Ishikawa (cell line): ENCODE measurements around the gene NFATC1.

Experiments used
- CEBPB ChIP-seq: IDR thresholded peaks from 2 replicates; pipeline ENCODE4 v1.6.1; 2012
- CREB1 ChIP-seq: IDR thresholded peaks from 2 replicates; pipeline ENCODE4 v1.6.1; 2012; ENCODE audit warnings: low read depth
- EGR1 ChIP-seq: IDR thresholded peaks from 2 replicates; pipeline ENCODE4 v1.6.1; 2012
- EP300 ChIP-seq: IDR thresholded peaks from 2 replicates; pipeline ENCODE4 v1.6.1; 2012; ENCODE audit warnings: borderline replicate concordance
- FOXM1 ChIP-seq: IDR thresholded peaks from 2 replicates; pipeline ENCODE4 v1.6.1; 2012; ENCODE audit warnings: low read depth, borderline replicate concordance
- MAX ChIP-seq: IDR thresholded peaks from 2 replicates; pipeline ENCODE4 v1.6.1; 2012
- NFIC ChIP-seq: IDR thresholded peaks from 2 replicates; pipeline ENCODE4 v1.6.1; 2012
- RAD21 ChIP-seq: IDR thresholded peaks from 2 replicates; pipeline ENCODE4 v1.6.1; 2012; ENCODE audit warnings: low read depth
- REST ChIP-seq: IDR thresholded peaks from 2 replicates; pipeline ENCODE4 v1.6.1; 2012; ENCODE audit warnings: low read depth, mild to moderate bottlenecking
- TAF1 ChIP-seq: IDR thresholded peaks from 2 replicates; pipeline ENCODE4 v1.6.1; 2012; ENCODE audit warnings: low read depth, mild to moderate bottlenecking
- TCF12 ChIP-seq: IDR thresholded peaks from 2 replicates; pipeline ENCODE4 v1.6.1; 2012; ENCODE audit warnings: low read depth
- TEAD4 ChIP-seq: IDR thresholded peaks from 2 replicates; pipeline ENCODE4 v1.6.1; 2012
- USF1 ChIP-seq: IDR thresholded peaks from 2 replicates; pipeline ENCODE4 v1.6.1; 2012
- YY1 ChIP-seq: IDR thresholded peaks from 2 replicates; pipeline ENCODE4 v1.6.1; 2012; ENCODE audit warnings: low read depth
- ZBTB7A ChIP-seq: IDR thresholded peaks from 2 replicates; pipeline ENCODE4 v1.6.1; 2012; ENCODE audit warnings: low read depth

Gene NFATC1

DNA sequence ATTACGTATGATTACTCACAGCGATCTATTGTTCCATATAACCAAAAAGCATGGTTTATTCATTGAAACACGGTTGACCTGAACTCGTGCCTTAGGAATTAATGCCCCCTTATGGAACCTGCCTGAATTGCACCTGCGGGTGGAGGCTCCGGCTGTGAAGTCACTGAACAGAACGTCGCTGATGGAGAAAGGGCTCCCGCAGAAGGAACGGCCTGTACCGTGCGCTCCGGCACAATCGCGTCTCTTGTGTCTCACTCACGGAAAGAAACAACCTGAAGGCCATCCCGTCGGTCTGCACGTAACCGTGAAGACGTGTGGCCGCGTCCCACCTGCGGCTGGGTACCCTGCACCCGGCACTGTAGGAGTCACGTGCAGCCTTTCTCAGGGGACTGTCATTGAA, 133.1 kb downstream of the NFATC1 start:
- peak; percentile 99 for TF ChIP-seq RAD21
- TF ChIP-seq TCF12: no peak

- TF ChIP-seq MAX (no peak), EP300 (no peak), USF1 (no peak), ZBTB7A (no peak), CREB1 (no peak), CEBPB (no peak), FOXM1 (no peak), TAF1 (no peak), REST (no peak), EGR1 (no peak), NFIC (no peak), YY1 (no peak), TCF12 (no peak), TEAD4 (no peak), RAD21 (no peak)
These were observed 133.6 kb downstream of the NFATC1 start for GRCh38 chr18:79529296-79529695.

DNA sequence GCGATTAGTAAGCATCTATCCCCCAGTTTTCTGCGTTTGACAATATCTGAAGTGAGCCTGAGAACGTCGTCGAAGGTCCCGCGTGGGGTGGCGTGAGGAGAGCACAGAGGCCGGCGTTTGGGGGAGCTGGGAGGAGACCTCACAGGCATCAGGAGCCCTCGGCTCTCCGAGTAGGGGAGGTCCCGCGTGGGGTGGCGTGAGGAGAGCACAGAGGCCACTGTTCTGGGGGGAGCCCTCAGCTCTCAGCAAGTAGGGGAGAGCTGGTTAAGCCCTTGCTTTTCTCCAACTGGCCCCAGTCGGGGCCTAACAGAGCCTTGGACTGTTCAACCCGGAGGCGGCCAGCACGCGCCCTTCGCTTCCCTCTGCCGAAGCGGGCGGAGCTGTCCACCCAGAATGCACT, 134.3 kb downstream of the NFATC1 start:
- TF ChIP-seq EP300 (no peak), NFIC (no peak), CREB1 (no peak), CEBPB (no peak), ZBTB7A (no peak), MAX (no peak), FOXM1 (no peak), USF1 (no peak), REST (no peak), RAD21 (no peak), EGR1 (no peak), TEAD4 (no peak), TCF12 (no peak), YY1 (no peak), TAF1 (no peak)

DNA sequence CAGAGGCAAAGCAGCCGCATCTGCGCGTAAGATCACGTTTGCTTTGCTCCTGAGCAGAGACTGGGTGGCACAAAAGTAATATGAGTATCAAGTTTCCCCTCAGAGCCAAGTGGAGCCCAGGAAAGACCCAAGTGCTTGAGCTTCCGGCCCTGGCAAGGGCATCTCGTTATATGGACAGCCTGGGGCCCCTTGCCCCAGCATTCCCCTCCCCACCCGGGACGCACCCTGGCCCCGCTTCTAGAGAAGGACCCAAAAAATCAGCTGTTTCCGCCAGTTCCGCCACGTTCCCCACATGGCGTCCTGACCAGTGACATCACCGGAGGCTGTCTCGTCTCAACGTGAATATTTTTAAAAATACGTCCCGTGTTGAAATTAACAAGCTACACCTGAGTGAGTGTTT, 135.1 kb downstream of the NFATC1 start:
- no peak for TF ChIP-seq RAD21
- no peak for TF ChIP-seq REST
- no peak for TF ChIP-seq EGR1
- TF ChIP-seq NFIC: no peak
- TF ChIP-seq TAF1: no peak
- TF ChIP-seq CEBPB: no peak
- TF ChIP-seq FOXM1: no peak
- TF ChIP-seq USF1: no peak
- no peak for TF ChIP-seq EP300
- TF ChIP-seq TEAD4: no peak
- TF ChIP-seq ZBTB7A: no peak
- TF ChIP-seq CREB1: no peak
- TF ChIP-seq TCF12: no peak
- no peak for TF ChIP-seq MAX
- no peak for TF ChIP-seq YY1
